Effector memory CD8-positive, alpha-beta T cell (primary cell): ENCODE data around the gene LSP1.

Source experiments
- ATAC-seq: fragments of 150-1000 bp; cut with Tn5 transposase; replicated peaks from 2 replicates; pipeline ENCODE4 v1.10.0; 2021; ENCODE audit warnings: mild to moderate bottlenecking, moderate library complexity
- DNase-seq, 3 experiments: peaks; one replicate each; pipeline ENCODE4 v3.0.0; 2021
- H3K27ac Mint-ChIP-seq, 2 donors: one replicate each; pipeline ENCODE4 v1.8.0; 2022; ENCODE audit warnings: mild to moderate bottlenecking in 2 of 2, mixed read lengths in 2 of 2, moderate library complexity in 2 of 2
- H3K27me3 Mint-ChIP-seq, 2 donors: one replicate each; pipeline ENCODE4 v1.8.0; 2022; ENCODE audit warnings: mixed read lengths in 2 of 2
- H3K36me3 Mint-ChIP-seq: one replicate; pipeline ENCODE4 v1.8.0; 2022; ENCODE audit warnings: mild to moderate bottlenecking, moderate library complexity, mixed read lengths; ENCODE audit not compliant: insufficient read depth
- H3K4me1 Mint-ChIP-seq, 2 donors: one replicate each; pipeline ENCODE4 v1.8.0; 2022; ENCODE audit warnings: low read depth in 2 of 2, mixed read lengths in 2 of 2
- H3K4me3 Mint-ChIP-seq, 2 donors: one replicate each; pipeline ENCODE4 v1.8.0; 2022; ENCODE audit warnings: mild to moderate bottlenecking in 2 of 2, mixed read lengths in 2 of 2, moderate library complexity in 2 of 2
- H3K9me3 Mint-ChIP-seq, 2 donors: one replicate each; pipeline ENCODE4 v1.8.0; 2022; ENCODE audit warnings: mixed read lengths in 2 of 2

The LSP1 gene

GRCh38 chr11:1843796-1844195, 9.1 kb upstream of the LSP1 start:
- H3K27me3 Mint-ChIP-seq, result no peaks in the 10 kb centered on the region
- H3K4me1 Mint-ChIP-seq, result peaks cover 46 to 55% of the 10 kb centered on the region in 2 donors
- DNase-seq (no peak), ATAC-seq (no peak)
- H3K9me3 Mint-ChIP-seq, result no peaks in the 10 kb centered on the region
- H3K36me3 Mint-ChIP-seq, result peaks cover 4% of the 10 kb centered on the region
- peak overlapping the region; percentile 72 to 82 for H3K4me3 Mint-ChIP-seq
- peak overlapping the region; percentile 88 to 97 for H3K27ac Mint-ChIP-seq

GRCh38 chr11:1844221-1845094, 8.4 kb upstream of the LSP1 start:
- Mint-ChIP-seq H3K4me1 (peaks cover 53 to 61% of the 10 kb centered on the region in 2 donors), H3K9me3 (no peaks in the 10 kb centered on the region), H3K27ac (peak overlapping the region; percentile 88 to 97), H3K4me3 (peak overlapping the region; percentile 72 to 82), H3K36me3 (peaks cover 4% of the 10 kb centered on the region), H3K27me3 (no peaks in the 10 kb centered on the region)
- DNase-seq, result peak in 1 of 3 experiments; percentile 32
- ATAC-seq, result peak; percentile 57

GRCh38 chr11:1845095-1845429, 7.8 kb upstream of the LSP1 start:
- no peak for DNase-seq
- Mint-ChIP-seq H3K27ac (peak overlapping the region; percentile 88 to 97), H3K4me1 (peaks cover 53 to 57% of the 10 kb centered on the region in 2 donors), H3K9me3 (no peaks in the 10 kb centered on the region), H3K4me3 (peak overlapping the region; percentile 72 to 82), H3K36me3 (peaks cover 4% of the 10 kb centered on the region), H3K27me3 (no peaks in the 10 kb centered on the region)
- ATAC-seq, result peak; percentile 5

- DNase-seq (peak; percentile 37 to 43 (median 38)), ATAC-seq (peak; percentile 74)
- Mint-ChIP-seq H3K9me3 (no peaks in the 10 kb centered on the region), H3K36me3 (peaks cover 12% of the 10 kb centered on the region), H3K4me3 (peak overlapping the region; percentile 72 to 82), H3K27ac (peak overlapping the region; percentile 88 to 97), H3K4me1 (peaks cover 60 to 64% of the 10 kb centered on the region in 2 donors), H3K27me3 (no peaks in the 10 kb centered on the region)
These were observed 7.1 kb upstream of the LSP1 start for GRCh38 chr11:1845561-1846452.

- Mint-ChIP-seq H3K27me3 (no peaks in the 10 kb centered on the region), H3K36me3 (peaks cover 19% of the 10 kb centered on the region), H3K4me3 (peak overlapping the region; percentile 31 to 48), H3K4me1 (peaks cover 63 to 70% of the 10 kb centered on the region in 2 donors), H3K27ac (peak overlapping the region; percentile 62 to 88), H3K9me3 (no peaks in the 10 kb centered on the region)
- no peak for ATAC-seq
- no peak for DNase-seq
These were observed 6.4 kb upstream of the LSP1 start for GRCh38 chr11:1846453-1846932.

- peaks cover 69 to 75% of the 10 kb centered on the region in 2 donors for H3K4me1 Mint-ChIP-seq
- no peaks in the 10 kb centered on the region for H3K27me3 Mint-ChIP-seq
- no peak for DNase-seq
- no peaks in the 10 kb centered on the region for H3K9me3 Mint-ChIP-seq
- no peak for ATAC-seq
- H3K4me3 Mint-ChIP-seq, result peak overlapping the region; percentile 48 to 63
- peaks cover 22% of the 10 kb centered on the region for H3K36me3 Mint-ChIP-seq
- H3K27ac Mint-ChIP-seq, result peak overlapping the region; percentile 88 to 100
These were observed 5.7 kb upstream of the LSP1 start for GRCh38 chr11:1847006-1847735.

GRCh38 chr11:1847926-1848639, 4.8 kb upstream of the LSP1 start:
- Mint-ChIP-seq H3K4me3 (peak overlapping the region in 1 of 2 donors; percentile 48), H3K27me3 (no peaks in the 10 kb centered on the region)

GRCh38 chr11:1848640-1849430, 4.0 kb upstream of the LSP1 start:
- Mint-ChIP-seq H3K9me3 (no peaks in the 10 kb centered on the region), H3K27ac (peak overlapping the region; percentile 100), H3K36me3 (peaks cover 38% of the 10 kb centered on the region), H3K4me3 (peak overlapping the region; percentile 100), H3K27me3 (no peaks in the 10 kb centered on the region), H3K4me1 (peaks cover 72 to 75% of the 10 kb centered on the region in 2 donors)
- DNase-seq (no peak), ATAC-seq (no peak)

More at GRCh38 chr11:1847926-1848639, 4.8 kb upstream of the LSP1 start:
- Mint-ChIP-seq H3K4me1 (peaks cover 76 to 80% of the 10 kb centered on the region in 2 donors), H3K27ac (peak overlapping the region; percentile 44 to 100), H3K36me3 (peaks cover 32% of the 10 kb centered on the region), H3K9me3 (no peaks in the 10 kb centered on the region)
- ATAC-seq (no peak), DNase-seq (no peak)

GRCh38 chr11:1851468-1852180, 1.3 kb upstream of the LSP1 start:
- Mint-ChIP-seq H3K9me3 (no peaks in the 10 kb centered on the region), H3K4me1 (peaks cover 60% of the 10 kb centered on the region in 2 donors), H3K27me3 (no peaks in the 10 kb centered on the region), H3K4me3 (peak overlapping the region; percentile 100), H3K27ac (peak overlapping the region; percentile 100), H3K36me3 (peaks cover 41% of the 10 kb centered on the region)
- no peak for ATAC-seq
- DNase-seq, result no peak

- no peak for ATAC-seq
- Mint-ChIP-seq H3K27me3 (no peaks in the 10 kb centered on the region), H3K9me3 (no peaks in the 10 kb centered on the region), H3K36me3 (peaks cover 41% of the 10 kb centered on the region), H3K27ac (peak overlapping the region; percentile 100), H3K4me3 (peak overlapping the region; percentile 100), H3K4me1 (peaks cover 57 to 58% of the 10 kb centered on the region in 2 donors)
- DNase-seq, result no peak
These were observed 510 bp upstream of the LSP1 start for GRCh38 chr11:1852271-1852876.
